Measurements from ENCODE around the gene FAM3D.

Gene FAM3D

GRCh38 chr3:58660998-58661397 lies 5.6 kb downstream of the FAM3D start:
- TF ChIP-seq SIN3A (IDR thresholded peaks at IDR 0.05; ENCODE audit: borderline replicate concordance, insufficient read depth, low read length) (no peak), TAF1 (IDR thresholded peaks at IDR 0.05; ENCODE audit: borderline replicate concordance, insufficient read depth, low read length) (no peak), POLR2AphosphoS5 (IDR thresholded peaks at IDR 0.05; ENCODE audit: low read depth, low read length) (no peak), FOXP2 (optimal IDR thresholded peaks at IDR 0.05; ENCODE audit: borderline replicate concordance, extremely low read depth, extremely low read length, insufficient read depth) (no peak)
- TF ChIP-seq, protein P1, sequence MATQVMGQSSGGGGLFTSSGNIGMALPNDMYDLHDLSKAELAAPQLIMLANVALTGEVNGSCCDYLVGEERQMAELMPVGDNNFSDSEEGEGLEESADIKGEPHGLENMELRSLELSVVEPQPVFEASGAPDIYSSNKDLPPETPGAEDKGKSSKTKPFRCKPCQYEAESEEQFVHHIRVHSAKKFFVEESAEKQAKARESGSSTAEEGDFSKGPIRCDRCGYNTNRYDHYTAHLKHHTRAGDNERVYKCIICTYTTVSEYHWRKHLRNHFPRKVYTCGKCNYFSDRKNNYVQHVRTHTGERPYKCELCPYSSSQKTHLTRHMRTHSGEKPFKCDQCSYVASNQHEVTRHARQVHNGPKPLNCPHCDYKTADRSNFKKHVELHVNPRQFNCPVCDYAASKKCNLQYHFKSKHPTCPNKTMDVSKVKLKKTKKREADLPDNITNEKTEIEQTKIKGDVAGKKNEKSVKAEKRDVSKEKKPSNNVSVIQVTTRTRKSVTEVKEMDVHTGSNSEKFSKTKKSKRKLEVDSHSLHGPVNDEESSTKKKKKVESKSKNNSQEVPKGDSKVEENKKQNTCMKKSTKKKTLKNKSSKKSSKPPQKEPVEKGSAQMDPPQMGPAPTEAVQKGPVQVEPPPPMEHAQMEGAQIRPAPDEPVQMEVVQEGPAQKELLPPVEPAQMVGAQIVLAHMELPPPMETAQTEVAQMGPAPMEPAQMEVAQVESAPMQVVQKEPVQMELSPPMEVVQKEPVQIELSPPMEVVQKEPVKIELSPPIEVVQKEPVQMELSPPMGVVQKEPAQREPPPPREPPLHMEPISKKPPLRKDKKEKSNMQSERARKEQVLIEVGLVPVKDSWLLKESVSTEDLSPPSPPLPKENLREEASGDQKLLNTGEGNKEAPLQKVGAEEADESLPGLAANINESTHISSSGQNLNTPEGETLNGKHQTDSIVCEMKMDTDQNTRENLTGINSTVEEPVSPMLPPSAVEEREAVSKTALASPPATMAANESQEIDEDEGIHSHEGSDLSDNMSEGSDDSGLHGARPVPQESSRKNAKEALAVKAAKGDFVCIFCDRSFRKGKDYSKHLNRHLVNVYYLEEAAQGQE (IDR thresholded peaks at IDR 0.05; ENCODE audit: insufficient read depth in 1 of 2, low read depth in 2 of 2, low read length in 2 of 2), result no peak

- TF ChIP-seq, protein P1 (IDR thresholded peaks at IDR 0.05; ENCODE audit: insufficient read depth in 1 of 2, low read depth in 2 of 2, low read length in 2 of 2), result no peak
- TF ChIP-seq TAF1 (IDR thresholded peaks at IDR 0.05; ENCODE audit: borderline replicate concordance, insufficient read depth, low read length) (no peak), SIN3A (IDR thresholded peaks at IDR 0.05; ENCODE audit: borderline replicate concordance, insufficient read depth, low read length) (no peak), POLR2AphosphoS5 (IDR thresholded peaks at IDR 0.05; ENCODE audit: low read depth, low read length) (no peak), FOXP2 (optimal IDR thresholded peaks at IDR 0.05; ENCODE audit: borderline replicate concordance, extremely low read depth, extremely low read length, insufficient read depth) (no peak)
Measured at GRCh38 chr3:58659051-58659675, 7.4 kb downstream of the FAM3D start.

DNA sequence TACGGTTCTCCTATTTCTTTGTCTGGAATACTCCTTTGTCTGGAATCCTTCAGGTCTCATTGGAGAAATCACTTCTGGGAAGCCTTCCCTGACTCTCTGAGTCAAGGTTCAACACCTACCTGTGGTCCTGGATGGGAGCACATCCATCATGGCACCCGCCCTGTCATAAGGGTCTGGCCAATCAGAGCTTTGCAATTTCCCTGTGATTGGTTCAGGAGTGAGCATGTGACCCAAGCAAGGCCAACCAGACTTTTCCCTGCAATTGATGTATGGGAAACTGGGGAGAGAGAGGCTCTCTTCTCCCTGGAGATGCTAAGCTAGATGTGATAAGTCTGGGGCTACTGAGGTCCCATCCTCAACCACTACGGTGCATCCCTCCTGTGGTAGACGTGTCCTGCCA lies 8.1 kb downstream of the FAM3D start:
- TF ChIP-seq TAF1 (IDR thresholded peaks at IDR 0.05; ENCODE audit: borderline replicate concordance, insufficient read depth, low read length) (no peak), POLR2AphosphoS5 (IDR thresholded peaks at IDR 0.05; ENCODE audit: low read depth, low read length) (no peak), FOXP2 (optimal IDR thresholded peaks at IDR 0.05; ENCODE audit: borderline replicate concordance, extremely low read depth, extremely low read length, insufficient read depth) (no peak), SIN3A (IDR thresholded peaks at IDR 0.05; ENCODE audit: borderline replicate concordance, insufficient read depth, low read length) (no peak)
- TF ChIP-seq, protein P1 (IDR thresholded peaks at IDR 0.05; ENCODE audit: insufficient read depth in 1 of 2, low read depth in 2 of 2, low read length in 2 of 2), result no peak

- TF ChIP-seq, protein P1 (IDR thresholded peaks at IDR 0.05; ENCODE audit: insufficient read depth in 1 of 2, low read depth in 2 of 2, low read length in 2 of 2), result no peak
- no peak for TF ChIP-seq TAF1 (IDR thresholded peaks at IDR 0.05; ENCODE audit: borderline replicate concordance, insufficient read depth, low read length)
- no peak for TF ChIP-seq SIN3A (IDR thresholded peaks at IDR 0.05; ENCODE audit: borderline replicate concordance, insufficient read depth, low read length)
- TF ChIP-seq FOXP2 (optimal IDR thresholded peaks at IDR 0.05; ENCODE audit: borderline replicate concordance, extremely low read depth, extremely low read length, insufficient read depth), result no peak
- TF ChIP-seq POLR2AphosphoS5 (IDR thresholded peaks at IDR 0.05; ENCODE audit: low read depth, low read length), result no peak
Measured at GRCh38 chr3:58657571-58658141, 8.9 kb downstream of the FAM3D start.
